ENCODE measurements around the gene ALDH5A1. TPM values are rescaled to one million over a fixed set of nuclear protein-coding genes. Genes with fewer than 3 reads are reported as not detected.

ALDH5A1 gene
- total RNA-seq (2014; rRNA removed; shearing (Covaris generic); ENCODE audit: low replicate concordance) = 8.4 and 11.3 TPM in 2 replicates

DNA sequence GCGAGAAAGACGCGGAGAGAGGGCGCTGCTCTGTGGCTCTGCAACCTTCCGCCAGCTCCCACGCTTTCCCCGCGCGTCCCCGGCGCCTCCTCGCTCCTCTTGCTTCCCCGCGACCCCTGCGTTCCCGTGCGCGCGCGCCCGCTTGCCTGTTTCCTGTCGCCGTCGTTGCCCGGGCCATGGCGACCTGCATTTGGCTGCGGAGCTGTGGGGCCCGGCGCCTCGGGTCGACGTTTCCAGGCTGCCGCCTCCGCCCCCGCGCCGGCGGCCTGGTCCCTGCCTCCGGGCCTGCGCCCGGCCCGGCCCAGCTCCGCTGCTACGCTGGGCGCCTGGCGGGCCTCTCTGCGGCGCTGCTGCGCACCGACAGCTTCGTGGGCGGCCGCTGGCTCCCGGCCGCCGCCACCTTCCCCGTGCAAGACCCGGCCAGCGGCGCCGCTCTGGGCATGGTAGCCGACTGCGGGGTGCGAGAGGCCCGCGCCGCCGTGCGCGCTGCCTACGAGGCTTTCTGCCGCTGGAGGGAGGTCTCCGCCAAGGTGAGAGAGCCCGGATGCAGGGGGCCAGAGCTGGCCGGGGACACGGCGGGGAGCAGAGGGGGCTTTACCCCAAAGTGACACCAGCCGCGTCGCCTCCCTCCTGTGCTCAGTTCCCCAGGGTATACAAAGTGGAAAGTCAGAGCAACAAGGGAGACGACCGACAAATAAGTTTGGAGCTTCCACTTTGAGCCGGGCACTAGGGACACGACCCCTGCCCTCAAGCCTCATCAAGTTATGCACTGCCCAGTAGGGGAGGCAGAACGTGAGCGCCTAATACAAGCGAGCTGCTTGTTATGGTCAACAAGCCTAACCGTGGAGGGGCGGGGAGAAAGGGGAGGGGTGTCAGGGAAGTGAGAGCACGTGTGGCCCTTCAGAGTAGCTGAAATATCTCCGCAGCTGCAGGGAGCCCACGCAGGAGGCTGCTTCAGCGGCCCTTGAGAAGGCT lies at the start of gene ALDH5A1:
Gene ALDH5A1 (plus strand): TSS at position 149 of the 975 bp plus-strand sequence. CDS start 28 bp downstream, at position 177.
- DNase-seq (ENCODE audit: low read depth) = peak; percentile 78
- in situ Hi-C loops (cut with HindIII; ENCODE audit: low pct_unique_long_range_greater_than_20kb, low sequenced_read_pairs) = no loop called here

DNA sequence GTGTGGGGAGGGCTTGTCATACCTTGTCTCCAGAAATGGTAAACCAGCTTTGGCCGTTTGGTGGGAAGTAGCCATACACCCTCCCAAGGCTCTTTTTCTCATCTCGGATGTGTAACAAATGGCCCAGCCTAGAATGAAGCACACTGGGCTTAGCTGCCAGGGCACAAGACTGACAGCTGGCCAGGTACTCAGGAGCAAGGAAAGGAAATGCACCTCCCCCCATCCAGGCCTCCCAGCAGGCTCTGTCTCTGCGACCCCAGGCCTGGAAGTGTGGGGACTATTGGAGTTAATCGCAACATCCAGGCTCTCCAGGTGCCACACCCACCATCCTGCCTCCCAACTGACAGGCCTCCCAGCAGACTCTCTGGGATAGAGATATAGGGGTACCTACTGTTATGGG lies 49.1 kb upstream of the ALDH5A1 start:
- in situ Hi-C loops (cut with HindIII; ENCODE audit: low pct_unique_long_range_greater_than_20kb, low sequenced_read_pairs) = no loop called here
- DNase-seq (ENCODE audit: low read depth) = no peak

DNA sequence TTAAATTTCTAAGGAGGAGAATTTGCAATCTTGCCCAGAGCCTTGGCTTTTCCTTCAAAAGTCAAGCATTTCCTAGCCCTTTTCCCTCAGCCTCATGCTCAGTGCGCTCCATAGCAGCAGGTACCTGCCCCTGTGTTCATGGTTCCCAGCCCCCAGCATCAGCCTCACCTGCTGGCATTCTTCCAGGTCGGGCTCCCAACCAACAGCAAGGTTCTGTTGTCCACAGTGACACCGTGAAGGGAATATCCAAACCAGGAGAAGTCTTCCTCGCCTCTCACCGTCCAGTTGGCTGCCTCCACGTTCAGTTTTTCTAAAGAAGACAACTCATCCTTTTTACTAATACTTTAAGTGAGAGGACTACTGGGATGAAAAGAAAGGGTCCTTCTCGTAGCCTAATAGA lies 48.1 kb upstream of the ALDH5A1 start:
- in situ Hi-C loops (cut with HindIII; ENCODE audit: low pct_unique_long_range_greater_than_20kb, low sequenced_read_pairs) = no loop called here

DNA sequence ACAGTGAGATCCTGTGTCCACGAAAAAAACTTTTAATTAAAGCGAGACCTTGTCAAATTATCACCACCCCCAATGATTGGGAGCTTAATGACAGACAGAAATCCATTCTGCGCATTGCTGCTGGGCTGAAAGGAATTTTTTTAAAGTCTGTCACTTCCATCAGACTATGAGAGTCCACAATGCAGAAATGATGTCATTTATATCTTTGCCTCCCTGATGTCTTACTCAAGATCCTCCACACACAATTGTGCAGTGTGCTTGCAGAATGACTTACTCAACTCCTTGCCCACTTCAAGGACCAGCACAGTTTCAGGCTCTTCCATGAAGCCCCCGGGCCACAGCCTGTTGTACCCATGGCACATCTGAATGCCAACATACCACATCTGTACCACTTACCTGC lies 46.4 kb upstream of the ALDH5A1 start:
- in situ Hi-C loops (cut with HindIII; ENCODE audit: low pct_unique_long_range_greater_than_20kb, low sequenced_read_pairs) = no loop called here
- DNase-seq (ENCODE audit: low read depth) = no peak

More for the DNA sequence above, 48.1 kb upstream of the ALDH5A1 start:
- DNase-seq (ENCODE audit: low read depth) = no peak

DNA sequence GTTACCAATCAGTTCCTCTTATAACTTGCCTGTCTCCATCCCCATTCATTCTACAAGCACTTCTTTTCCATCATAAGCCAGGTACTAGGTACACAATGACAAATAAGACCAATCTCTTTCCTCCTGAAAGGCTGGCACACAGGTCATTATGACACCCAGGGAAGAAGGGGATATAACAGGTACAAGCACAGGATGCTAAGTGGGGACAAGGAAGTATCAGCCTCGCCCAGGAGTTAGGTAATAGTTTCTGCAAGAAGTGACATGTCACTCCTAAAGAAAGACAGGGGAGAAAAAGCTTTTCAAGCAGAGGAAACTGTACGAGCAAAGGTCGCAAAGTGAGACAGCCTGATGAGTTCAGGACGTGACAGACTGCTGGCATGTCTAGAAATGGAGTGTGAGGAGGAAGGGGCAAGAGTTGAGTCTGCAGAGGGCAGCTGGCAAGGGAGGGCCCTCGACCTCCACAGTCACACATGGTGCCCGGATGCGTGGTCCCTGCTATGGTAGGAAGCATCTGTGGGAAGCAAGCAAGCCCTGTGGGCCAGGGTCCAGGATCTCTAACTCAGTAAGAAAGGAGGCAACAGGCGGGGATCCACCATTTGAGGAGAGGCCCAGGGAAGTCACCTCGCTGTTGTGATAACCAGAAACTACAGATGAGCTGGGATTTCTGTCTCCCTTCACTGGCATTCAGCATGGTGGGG lies 45.8 kb upstream of the ALDH5A1 start:
- DNase-seq (ENCODE audit: low read depth) = no peak
- in situ Hi-C loops (cut with HindIII; ENCODE audit: low pct_unique_long_range_greater_than_20kb, low sequenced_read_pairs) = no loop called here

DNA sequence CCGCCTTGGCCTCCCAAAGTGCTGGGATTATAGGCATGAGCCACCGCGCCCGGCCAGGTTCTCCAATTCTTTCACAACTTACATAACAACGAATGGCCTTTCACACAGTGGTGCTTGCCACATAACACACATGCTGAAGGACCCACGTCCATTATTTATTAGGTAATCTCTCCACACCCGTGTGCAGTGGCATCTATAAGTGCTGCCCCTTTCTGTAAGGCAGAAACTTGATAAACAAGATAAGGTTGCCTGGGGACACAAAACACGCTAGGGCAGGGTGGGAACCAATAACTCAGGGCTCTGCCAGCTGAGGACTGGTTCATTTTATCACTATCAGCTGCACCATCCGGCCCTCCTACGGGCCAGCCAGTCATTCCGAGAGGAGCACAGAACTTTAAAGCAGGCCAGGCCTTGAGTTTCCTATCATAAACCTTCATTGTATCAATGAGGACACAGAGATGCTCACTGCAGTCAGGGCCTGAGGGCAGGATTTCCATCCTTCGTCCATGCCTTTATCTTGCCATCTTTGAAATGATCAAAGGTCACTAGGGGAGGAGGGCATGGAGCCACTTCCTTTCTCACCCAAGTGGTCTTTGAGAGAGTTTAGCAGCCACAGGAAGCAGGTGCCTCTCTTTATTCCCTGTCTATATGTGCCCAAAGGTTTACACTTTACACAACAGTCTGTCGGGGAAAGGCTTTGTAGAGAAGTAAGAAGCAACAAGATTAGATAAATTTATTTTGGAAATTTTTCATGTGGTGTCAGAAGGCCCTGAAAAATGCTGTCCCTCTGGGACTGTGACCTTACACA lies 43.0 kb upstream of the ALDH5A1 start:
- in situ Hi-C loops (cut with HindIII; ENCODE audit: low pct_unique_long_range_greater_than_20kb, low sequenced_read_pairs) = no loop called here
- no peak for DNase-seq (ENCODE audit: low read depth)

DNA sequence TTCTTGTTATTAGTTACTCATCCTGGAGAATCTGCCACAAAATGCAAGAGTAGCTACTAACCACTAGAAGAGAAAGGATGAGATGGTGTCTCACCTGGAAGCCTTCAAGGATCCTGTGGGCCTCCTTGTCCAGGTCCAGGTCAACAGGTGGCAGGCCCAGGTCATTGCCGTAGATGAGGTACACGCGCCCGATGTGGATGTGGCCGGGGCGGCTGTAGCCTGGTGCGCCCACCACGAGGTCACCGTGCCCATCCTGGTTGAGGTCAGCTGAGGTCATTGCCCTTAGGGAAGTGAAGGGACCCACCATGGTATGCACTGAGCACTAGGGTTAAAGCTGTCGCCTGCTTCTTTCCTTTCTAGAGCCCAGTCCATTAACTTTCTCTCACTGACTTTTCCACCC lies 40.8 kb upstream of the ALDH5A1 start:
- in situ Hi-C loops (cut with HindIII; ENCODE audit: low pct_unique_long_range_greater_than_20kb, low sequenced_read_pairs) = no loop called here
- no peak for DNase-seq (ENCODE audit: low read depth)

DNA sequence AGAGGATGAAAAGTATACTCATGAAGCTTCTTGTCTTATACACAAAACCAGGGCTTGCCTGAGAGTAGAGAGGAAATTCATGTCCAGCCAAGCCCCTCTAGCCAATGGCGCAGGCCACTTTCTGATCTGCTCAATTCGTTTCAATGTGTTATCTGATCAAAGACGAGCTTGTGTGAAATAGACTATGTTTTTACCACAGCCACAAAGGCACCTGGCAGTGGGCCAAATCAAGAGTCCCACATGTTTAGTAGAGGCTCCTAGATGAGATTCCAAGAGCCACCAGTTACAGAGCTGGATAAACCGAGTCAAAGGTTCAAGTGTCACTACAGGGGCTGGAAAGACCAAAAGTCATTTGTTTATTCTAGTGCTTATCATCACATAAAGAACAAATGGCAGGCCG lies 40.3 kb upstream of the ALDH5A1 start:
- in situ Hi-C loops (cut with HindIII; ENCODE audit: low pct_unique_long_range_greater_than_20kb, low sequenced_read_pairs) = no loop called here
- no peak for DNase-seq (ENCODE audit: low read depth)

DNA sequence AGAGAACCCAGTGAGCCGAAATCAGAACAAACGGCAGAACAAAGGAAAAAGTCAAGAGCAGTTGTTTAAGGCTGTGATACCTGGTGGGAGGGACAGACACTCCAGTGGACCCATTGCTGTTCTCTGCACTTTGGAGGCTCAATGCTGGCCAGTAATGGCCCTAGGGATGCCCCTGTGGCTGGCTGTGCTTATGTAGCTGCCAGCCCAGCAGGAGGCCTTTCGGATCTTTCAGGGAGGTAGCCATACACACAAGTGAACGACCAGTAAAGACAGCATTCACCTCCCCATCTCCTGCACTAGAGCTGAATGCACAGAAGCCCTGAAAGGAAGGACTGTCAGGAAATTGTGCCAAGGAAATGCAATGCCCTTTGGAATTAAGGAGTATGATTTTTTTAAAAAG lies 39.7 kb upstream of the ALDH5A1 start:
- no peak for DNase-seq (ENCODE audit: low read depth)
- in situ Hi-C loops (cut with HindIII; ENCODE audit: low pct_unique_long_range_greater_than_20kb, low sequenced_read_pairs) = no loop called here

DNA sequence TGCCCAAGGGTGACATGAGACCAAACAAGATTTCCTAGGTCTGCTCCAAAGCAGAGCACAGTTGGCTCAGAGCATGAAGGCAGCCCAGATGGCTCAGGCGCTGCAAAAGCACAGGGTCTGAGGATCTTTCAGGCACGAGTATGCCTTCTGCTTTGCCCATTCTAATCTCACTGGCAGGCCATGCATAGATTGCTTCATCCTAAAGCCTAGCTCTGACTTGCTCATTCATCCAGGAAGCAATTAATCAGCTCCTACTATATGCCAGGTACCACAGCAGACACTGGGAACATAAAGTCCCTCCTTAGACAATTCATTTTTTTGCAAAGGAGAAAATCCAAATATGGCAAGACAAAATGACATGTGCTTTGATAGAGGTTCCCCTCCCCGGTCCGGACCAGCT lies 36.6 kb upstream of the ALDH5A1 start:
- in situ Hi-C loops (cut with HindIII; ENCODE audit: low pct_unique_long_range_greater_than_20kb, low sequenced_read_pairs) = no loop called here
- no peak for DNase-seq (ENCODE audit: low read depth)

DNA sequence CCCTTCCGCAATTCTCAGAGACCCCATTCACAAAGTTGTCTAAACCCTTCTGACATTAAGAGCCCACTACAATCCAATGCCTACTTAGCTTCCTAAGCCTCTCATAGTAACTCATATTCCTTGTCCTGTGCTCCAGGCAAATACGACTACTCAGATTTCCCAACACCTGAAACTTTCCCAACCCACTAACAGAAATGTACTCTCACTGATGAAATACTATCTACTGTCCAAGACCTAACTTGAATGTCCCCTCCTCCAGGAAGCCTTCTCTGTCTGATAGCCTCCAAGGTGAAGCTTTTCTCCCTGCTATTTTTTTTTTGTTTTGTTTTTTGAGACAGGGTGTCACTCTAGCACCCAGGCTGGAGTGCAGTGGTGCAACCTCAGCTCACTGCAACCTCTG lies 35.8 kb upstream of the ALDH5A1 start:
- no peak for DNase-seq (ENCODE audit: low read depth)
- in situ Hi-C loops (cut with HindIII; ENCODE audit: low pct_unique_long_range_greater_than_20kb, low sequenced_read_pairs) = no loop called here

DNA sequence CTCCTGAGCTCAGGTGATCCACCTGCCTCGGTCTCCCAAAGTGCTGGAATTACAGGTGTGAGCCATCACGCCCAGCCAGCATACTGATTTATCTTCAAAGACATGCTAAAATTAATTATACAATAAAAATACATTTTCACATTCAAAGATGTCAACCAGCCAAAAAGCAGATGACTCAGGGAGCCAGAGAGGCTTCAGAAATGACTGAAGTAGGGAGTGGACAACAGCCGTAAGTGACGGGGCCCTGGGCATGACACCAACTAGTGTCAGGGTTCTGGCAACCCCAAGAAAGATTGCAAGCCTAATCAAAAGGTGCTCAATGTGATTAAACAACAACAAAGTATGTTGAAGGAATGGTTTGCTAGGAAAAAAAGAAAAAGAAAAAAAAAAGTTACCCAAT lies 33.8 kb upstream of the ALDH5A1 start:
- no peak for DNase-seq (ENCODE audit: low read depth)
- in situ Hi-C loops (cut with HindIII; ENCODE audit: low pct_unique_long_range_greater_than_20kb, low sequenced_read_pairs) = no loop called here

DNA sequence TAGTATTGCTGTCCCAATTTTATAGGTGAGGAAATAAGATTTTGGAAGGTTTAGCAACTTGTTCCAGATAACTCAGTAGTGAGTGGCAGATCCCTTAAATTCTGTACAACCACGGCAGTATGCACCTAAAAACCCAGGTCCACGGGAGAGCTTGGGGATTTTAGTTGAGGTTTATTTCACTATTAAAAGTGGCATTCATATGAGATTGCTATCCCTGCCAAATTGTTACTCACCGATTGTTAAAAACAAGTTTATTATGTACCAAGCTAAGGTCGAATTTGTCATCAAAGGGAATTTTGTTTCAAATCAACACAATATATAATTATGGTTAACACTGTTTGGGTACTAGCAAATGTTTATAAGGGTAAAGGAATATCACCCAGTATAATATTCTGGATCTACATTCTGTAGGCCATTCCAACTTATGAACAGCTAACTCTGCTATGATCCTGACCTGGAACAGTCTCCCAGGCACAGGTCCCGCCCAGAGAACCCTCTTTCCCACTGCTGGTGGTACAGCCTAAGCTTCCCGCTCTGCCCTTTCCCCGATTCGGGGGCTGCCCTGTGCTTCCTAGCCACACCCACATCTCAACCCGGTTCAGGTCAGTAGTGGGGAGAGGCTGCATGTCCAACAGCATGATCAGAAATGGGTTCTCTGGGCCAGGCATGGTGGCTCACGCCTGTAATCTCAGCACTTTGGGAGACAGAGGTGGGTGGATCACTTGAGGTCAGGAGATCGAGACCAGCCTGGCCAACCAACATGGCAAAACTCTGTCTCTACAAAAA lies 30.3 kb upstream of the ALDH5A1 start:
- in situ Hi-C loops (cut with HindIII; ENCODE audit: low pct_unique_long_range_greater_than_20kb, low sequenced_read_pairs) = no loop called here
- no peak for DNase-seq (ENCODE audit: low read depth)

DNA sequence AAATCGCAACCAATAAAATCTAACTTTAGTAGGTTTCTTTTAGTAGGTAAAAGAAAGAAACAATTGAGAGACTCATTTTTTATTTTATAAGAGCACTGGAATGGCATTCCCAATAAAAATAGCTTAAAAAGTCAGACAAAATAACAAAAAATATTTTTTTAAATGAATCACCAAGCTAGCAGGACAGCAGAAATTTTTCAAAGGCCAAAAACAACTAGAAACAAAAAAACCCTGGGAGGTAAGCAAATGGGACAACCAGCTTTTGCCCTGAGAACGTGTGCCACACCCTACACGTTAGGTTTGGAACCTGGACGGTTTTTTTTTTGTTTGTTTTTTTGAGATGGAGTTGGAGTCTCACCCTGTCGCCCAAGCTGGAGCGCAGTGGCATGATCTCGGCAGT lies 25.0 kb upstream of the ALDH5A1 start:
- no peak for DNase-seq (ENCODE audit: low read depth)
- in situ Hi-C loops (cut with HindIII; ENCODE audit: low pct_unique_long_range_greater_than_20kb, low sequenced_read_pairs) = no loop called here

DNA sequence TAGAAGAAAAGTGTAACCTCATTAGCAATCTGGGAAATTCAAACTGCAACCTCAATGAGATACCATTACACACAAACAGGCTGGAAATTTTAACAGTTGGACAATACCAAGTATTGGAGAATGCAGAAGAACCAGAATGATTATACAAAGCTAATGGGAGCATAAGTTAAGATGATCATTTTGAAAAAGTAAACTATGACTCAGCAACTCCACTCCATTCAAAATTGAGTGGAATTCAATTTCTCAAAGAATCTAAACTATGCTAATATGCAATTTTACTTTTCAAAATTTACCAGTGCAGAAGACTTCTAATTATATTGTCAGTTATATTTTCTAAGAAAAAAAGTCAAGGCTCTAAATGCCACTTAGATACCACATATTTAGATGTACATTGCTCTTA lies 22.6 kb upstream of the ALDH5A1 start:
- in situ Hi-C loops (cut with HindIII; ENCODE audit: low pct_unique_long_range_greater_than_20kb, low sequenced_read_pairs) = no loop called here
- no peak for DNase-seq (ENCODE audit: low read depth)

DNA sequence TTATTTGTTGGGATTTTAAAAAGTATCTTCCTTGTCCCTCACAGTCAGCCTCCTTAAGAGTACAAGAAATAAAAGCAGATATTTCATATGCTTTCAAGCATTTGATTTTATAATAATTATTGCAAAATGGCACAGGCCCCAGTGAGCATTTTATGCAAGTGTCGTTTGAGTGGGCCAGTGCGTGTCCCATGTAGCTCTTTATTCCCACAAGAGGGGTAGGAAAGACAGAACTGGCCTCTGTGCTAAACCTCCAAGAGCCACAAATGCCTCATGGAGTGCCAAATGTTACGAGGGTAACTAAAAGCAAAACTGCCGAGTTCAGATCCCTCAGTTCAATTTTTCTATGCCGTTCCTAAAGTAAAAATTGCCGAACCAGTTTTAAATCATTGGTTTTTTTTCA lies 18.1 kb upstream of the ALDH5A1 start:
- in situ Hi-C loops (cut with HindIII; ENCODE audit: low pct_unique_long_range_greater_than_20kb, low sequenced_read_pairs) = no loop called here
- DNase-seq (ENCODE audit: low read depth) = no peak

DNA sequence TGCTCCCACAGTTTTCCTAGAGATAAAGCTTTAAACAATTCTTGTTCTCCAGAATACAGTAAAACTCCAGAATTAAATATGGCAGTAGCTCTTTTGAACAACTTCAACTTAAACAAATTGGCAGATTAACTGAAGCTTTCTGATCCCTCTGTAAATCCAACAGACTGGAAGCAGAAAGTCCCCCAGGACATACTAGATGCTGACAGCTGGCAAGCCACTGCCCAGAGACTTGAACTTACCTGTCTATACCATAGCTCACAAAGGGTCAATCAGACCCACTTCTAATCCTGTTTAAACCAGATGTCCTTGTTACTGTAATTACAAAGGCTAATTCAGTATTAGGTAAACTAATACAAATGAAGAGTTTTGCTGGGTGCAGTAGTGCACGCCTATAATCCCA lies 17.7 kb upstream of the ALDH5A1 start:
- no peak for DNase-seq (ENCODE audit: low read depth)
- in situ Hi-C loops (cut with HindIII; ENCODE audit: low pct_unique_long_range_greater_than_20kb, low sequenced_read_pairs) = no loop called here

DNA sequence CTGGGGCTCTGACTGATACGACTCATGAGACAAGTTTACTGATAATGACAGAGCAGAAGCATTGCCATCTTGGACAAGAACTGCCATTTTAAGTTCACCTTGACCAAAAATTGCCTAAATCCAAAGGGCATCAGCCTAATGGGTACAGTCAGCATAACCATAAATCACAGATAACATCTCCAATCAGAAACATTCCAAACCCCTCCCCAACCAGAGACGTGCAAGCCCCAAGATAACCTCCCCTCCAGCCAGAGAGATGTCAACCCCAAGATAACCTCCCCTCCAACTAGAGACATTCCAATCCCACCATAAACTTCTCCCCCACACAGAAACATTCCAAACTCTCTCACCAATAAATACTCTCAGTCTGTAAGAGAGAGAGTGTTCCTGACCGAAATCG lies 15.9 kb upstream of the ALDH5A1 start:
- in situ Hi-C loops (cut with HindIII; ENCODE audit: low pct_unique_long_range_greater_than_20kb, low sequenced_read_pairs) = no loop called here
- no peak for DNase-seq (ENCODE audit: low read depth)

All from Caki2 (cell line).